ENCODE data around the gene PICALM.
"Not testable (repeated sequence)": the region's sequence is repeated elsewhere in the genome, so short reads cannot be mapped to it uniquely, and the experiment has no call there.

PICALM gene

DNA sequence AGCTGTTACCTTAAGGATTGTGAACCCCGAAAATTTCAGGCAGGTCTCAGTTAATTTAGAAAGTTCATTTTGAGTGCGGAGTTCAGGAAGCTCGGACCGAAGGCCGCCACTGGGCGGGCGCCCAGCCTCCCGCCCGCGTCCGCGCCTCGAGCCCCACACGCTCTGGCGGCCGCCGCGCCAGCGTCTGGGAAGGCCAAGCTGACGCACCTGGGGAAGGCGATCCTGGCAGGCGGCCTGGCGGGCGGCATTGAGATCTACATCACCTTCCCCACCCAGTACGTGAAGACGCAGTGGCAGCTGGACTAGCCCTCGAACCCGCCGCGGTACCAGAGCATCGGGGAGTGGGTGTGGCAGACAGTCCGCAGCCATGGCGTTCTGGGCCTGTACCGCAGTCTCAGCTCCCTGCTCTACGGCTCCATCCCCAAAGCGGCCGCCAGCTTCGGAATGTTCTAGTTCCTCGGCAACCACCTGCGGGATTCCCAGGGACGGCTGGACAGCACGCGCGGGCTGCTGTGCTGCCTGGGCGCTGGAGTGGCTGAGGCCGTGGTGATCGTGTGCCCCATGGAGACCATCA, 134.2 kb downstream of the PICALM start:
- DNase-seq, result no peak

- DNase-seq, result no peak
Observed at GRCh38 chr11:85930879-85931366, 138.0 kb downstream of the PICALM start.

- not testable (repeated sequence) for DNase-seq
Observed at GRCh38 chr11:85926653-85927214, 142.2 kb downstream of the PICALM start.

GRCh38 chr11:85923455-85923854, 145.4 kb downstream of the PICALM start:
- no peak for DNase-seq

GRCh38 chr11:85922367-85922766, 146.5 kb downstream of the PICALM start:
- no peak for DNase-seq

DNA sequence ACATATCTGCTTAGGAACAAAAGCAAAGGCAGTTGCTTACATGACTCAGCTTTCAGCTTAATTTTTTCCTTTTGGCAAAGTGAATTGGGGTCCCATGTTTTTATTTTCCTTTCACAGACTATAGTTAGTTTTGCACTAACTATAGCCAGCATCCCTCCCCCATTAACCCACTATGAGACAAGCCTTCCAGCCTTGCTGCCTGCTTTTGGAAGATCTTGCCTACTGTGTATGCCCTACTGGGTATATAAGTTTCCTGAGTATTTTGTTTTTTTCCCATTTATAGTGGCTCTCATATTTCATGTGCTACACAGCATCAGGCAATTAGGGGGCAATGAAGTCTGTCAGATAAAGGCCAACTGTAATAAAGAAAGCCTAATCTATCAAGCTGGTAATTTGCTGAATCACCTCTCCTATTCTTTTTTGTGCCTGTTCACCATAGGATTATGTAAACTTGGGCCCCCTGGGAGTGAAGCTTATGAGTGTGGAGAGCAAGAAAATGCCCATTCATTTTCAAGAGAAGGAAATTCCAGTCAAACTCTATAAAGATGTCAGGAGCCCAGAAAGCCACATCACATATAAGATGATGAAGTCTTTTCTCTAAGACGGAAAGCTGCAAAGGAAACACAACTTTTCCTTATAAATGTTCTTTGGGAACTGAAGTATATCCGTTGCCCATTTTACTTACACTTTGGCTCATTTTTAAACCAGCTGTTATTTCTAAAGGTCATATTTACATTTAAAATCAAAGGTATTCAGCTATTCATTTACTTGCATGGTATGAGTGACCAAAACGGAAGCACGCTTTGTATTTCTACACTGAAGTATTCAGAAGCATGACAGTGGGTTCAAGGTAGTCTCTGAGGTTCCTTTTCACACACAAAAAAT, 149.7 kb downstream of the PICALM start:
- DNase-seq, result no peak

DNA sequence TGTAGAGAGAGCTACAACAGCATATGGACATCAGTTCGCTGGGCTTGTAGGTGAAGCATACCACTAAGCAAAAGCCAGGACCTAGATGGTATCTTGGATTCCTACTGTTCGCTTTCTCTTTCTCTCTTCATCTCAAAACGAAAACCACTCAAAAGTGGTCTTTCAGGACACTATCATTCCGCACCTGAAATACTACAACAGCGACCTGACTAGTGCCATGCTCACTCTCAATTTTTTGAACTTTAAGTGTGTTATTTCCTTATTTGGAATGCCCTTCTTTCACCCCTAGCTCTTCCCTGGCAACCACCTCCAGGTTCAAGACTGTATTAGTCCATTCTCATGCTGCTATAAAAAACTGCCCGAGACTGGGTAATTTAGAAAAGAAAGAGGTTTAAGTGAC, 154.5 kb downstream of the PICALM start:
- no peak for DNase-seq

DNA sequence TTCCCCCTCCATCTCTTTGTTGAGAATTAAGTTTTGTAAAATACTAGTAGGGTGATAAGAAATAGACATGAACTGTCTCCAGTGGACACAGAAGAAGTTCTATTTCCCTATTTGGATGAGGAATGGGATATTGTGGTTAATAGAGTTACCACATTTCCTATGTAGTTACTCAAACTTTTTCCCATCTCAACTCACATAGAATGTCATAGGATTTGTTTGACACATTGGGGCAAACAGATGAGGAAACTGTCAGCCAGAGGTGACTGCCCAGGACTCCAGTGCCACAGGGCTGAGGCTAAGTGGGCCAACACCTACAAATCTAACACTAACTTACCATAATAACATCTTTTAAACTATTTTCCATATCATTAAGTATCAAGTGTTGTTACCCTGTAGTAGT, 155.4 kb downstream of the PICALM start:
- no peak for DNase-seq

GRCh38 chr11:85912414-85912813, 156.5 kb downstream of the PICALM start:
- no peak for DNase-seq
